HEK293 (cell line): ENCODE measurements around the gene ATAD1.

Experiments
- CTCF ChIA-PET: fragments of 350-600 bp; formaldehyde crosslinking; extraction: SDS; loops from one replicate; lab custom pipeline; 2021; ENCODE audit warnings: antibody characterized with exemption; lab: Yijun Ruan, JAX
- POLR2A ChIA-PET: fragments of 300-600 bp; formaldehyde crosslinking; extraction: SDS; loops from one replicate; lab custom pipeline; 2020; ENCODE audit warnings: antibody characterized with exemption, inconsistent platforms; lab: Yijun Ruan, JAX
- H3K27ac ChIP-seq: fragments of 200-500 bp; sonication (Bioruptor generic); 2 replicates; pipeline ENCODE4 v1.5.1; 2014; ENCODE audit warnings: low read depth, low read length, control low read depth, inconsistent platforms; ENCODE audit errors: extremely low read depth
- H3K36me3 ChIP-seq, 2 experiments: fragments of 200-500 bp in 1 of 2; sonication (Bioruptor generic) in 1 of 2; 1 replicate in 1 of 2; 2 replicates in 1 of 2; pipeline ENCODE4 v1.5.1; 2014 to 2017; ENCODE audit warnings: inconsistent platforms in 2 of 2, low read length in 2 of 2; ENCODE audit not compliant: control insufficient read depth in 2 of 2, insufficient read depth in 1 of 2
- H3K4me1 ChIP-seq: fragments of 200-500 bp; sonication (Bioruptor generic); 2 replicates; pipeline ENCODE4 v1.5.1; 2014; ENCODE audit warnings: mild to moderate bottlenecking, low read length, inconsistent platforms; ENCODE audit not compliant: control insufficient read depth, insufficient read depth
- H3K4me3 ChIP-seq: 2 replicates; pipeline ENCODE4 v1.5.1; 2011; ENCODE audit warnings: low read depth, mild to moderate bottlenecking, control low read depth, low read length, moderate library complexity
- H3K9me3 ChIP-seq: fragments of 200-500 bp; sonication (Bioruptor generic); 2 replicates; pipeline ENCODE4 v1.5.1; 2014; ENCODE audit warnings: low read depth, low read length, inconsistent platforms; ENCODE audit not compliant: control insufficient read depth, insufficient read depth
- BCL6B ChIP-seq: fragments of 450-650 bp; formaldehyde crosslinking; IDR thresholded peaks from 2 replicates; pipeline ENCODE4 v1.5.1; 2017; ENCODE audit warnings: missing biosample characterization, missing genetic modification characterization
- GLI2 ChIP-seq: fragments of 450-650 bp; formaldehyde crosslinking; IDR thresholded peaks from 2 replicates; pipeline ENCODE4; 2017; ENCODE audit warnings: missing biosample characterization, missing genetic modification characterization, low read depth, borderline replicate concordance
- INSM2 ChIP-seq: fragments of 450-650 bp; formaldehyde crosslinking; IDR thresholded peaks from 2 replicates; pipeline ENCODE4 v1.5.1; 2016; ENCODE audit warnings: missing biosample characterization, missing genetic modification characterization
- KLF9 ChIP-seq: fragments of 450-650 bp; formaldehyde crosslinking; IDR thresholded peaks from 2 replicates; pipeline ENCODE4 v1.5.1; 2016; ENCODE audit warnings: missing biosample characterization, missing genetic modification characterization, low read depth
- MEIS1 ChIP-seq: sonication (generic); formaldehyde crosslinking; IDR thresholded peaks from 2 replicates; pipeline ENCODE4 v1.8.1; 2022; ENCODE audit warnings: missing genetic modification reagents, mild to moderate bottlenecking, borderline replicate concordance
- OSR2 ChIP-seq: fragments of 450-650 bp; formaldehyde crosslinking; IDR thresholded peaks from 2 replicates; pipeline ENCODE4 v1.5.1; 2016; ENCODE audit warnings: missing biosample characterization, missing genetic modification characterization
- ZBTB7A ChIP-seq: fragments of 450-650 bp; formaldehyde crosslinking; IDR thresholded peaks from 2 replicates; pipeline ENCODE4 v1.5.1; 2016; ENCODE audit warnings: low read depth, missing biosample characterization, missing genetic modification characterization
- ZFHX2 ChIP-seq: fragments of 450-650 bp; formaldehyde crosslinking; conservative IDR thresholded peaks from 2 replicates; pipeline ENCODE4 v1.5.1; 2016; ENCODE audit warnings: missing biosample characterization, missing genetic modification characterization
- ZFP3 ChIP-seq: fragments of 450-650 bp; formaldehyde crosslinking; IDR thresholded peaks from 2 replicates; pipeline ENCODE4 v1.5.1; 2016; ENCODE audit warnings: low read depth, missing biosample characterization, missing genetic modification characterization
- ZFP69B ChIP-seq: fragments of 450-650 bp; formaldehyde crosslinking; IDR thresholded peaks from 2 replicates; pipeline ENCODE4 v1.5.1; 2016; ENCODE audit warnings: missing biosample characterization, missing genetic modification characterization
- ZNF16 ChIP-seq: fragments of 450-650 bp; formaldehyde crosslinking; IDR thresholded peaks from 2 replicates; pipeline ENCODE4 v1.5.1; 2016; ENCODE audit warnings: low read depth, missing biosample characterization, missing genetic modification characterization
- ZNF433 ChIP-seq: fragments of 450-650 bp; formaldehyde crosslinking; IDR thresholded peaks from 2 replicates; pipeline ENCODE4 v1.5.1; 2016; ENCODE audit warnings: missing biosample characterization, missing genetic modification characterization, low read depth
- ZNF549 ChIP-seq: fragments of 450-650 bp; IDR thresholded peaks from 2 replicates; pipeline ENCODE4 v1.5.1; 2018; ENCODE audit warnings: missing biosample characterization, missing genetic modification characterization, mild to moderate bottlenecking, inconsistent platforms, moderate library complexity
- ZNF558 ChIP-seq: fragments of 450-650 bp; formaldehyde crosslinking; IDR thresholded peaks from 2 replicates; pipeline ENCODE4 v1.5.1; 2016; ENCODE audit warnings: missing biosample characterization, missing genetic modification characterization
- ZNF580 ChIP-seq: fragments of 450-650 bp; formaldehyde crosslinking; IDR thresholded peaks from 2 replicates; pipeline ENCODE4 v1.5.1; 2016; ENCODE audit warnings: missing biosample characterization, missing genetic modification characterization
- ZNF585B ChIP-seq: fragments of 450-650 bp; formaldehyde crosslinking; IDR thresholded peaks from 2 replicates; pipeline ENCODE4 v1.5.1; 2016; ENCODE audit warnings: missing biosample characterization, missing genetic modification characterization
- ZNF596 ChIP-seq: fragments of 450-650 bp; IDR thresholded peaks from 2 replicates; pipeline ENCODE4 v1.5.0; 2018; ENCODE audit warnings: missing biosample characterization, mild to moderate bottlenecking, missing genetic modification characterization, moderate library complexity
- ZNF645 ChIP-seq: fragments of 450-650 bp; formaldehyde crosslinking; IDR thresholded peaks from 2 replicates; pipeline ENCODE4; 2016; ENCODE audit warnings: missing biosample characterization, missing genetic modification characterization
- ZNF658 ChIP-seq: fragments of 450-650 bp; formaldehyde crosslinking; IDR thresholded peaks from 2 replicates; pipeline ENCODE4; 2016; ENCODE audit warnings: missing biosample characterization, missing genetic modification characterization
- ZNF747 ChIP-seq: fragments of 450-650 bp; formaldehyde crosslinking; IDR thresholded peaks from 2 replicates; pipeline ENCODE4 v1.5.1; 2016; ENCODE audit warnings: missing biosample characterization, missing genetic modification characterization
- ZSCAN5A ChIP-seq: fragments of 450-650 bp; formaldehyde crosslinking; IDR thresholded peaks from 2 replicates; pipeline ENCODE4 v1.5.1; 2016; ENCODE audit warnings: missing biosample characterization, missing genetic modification characterization
- TF ChIP-seq, protein P1 (sequence below): fragments of 450-650 bp; IDR thresholded peaks from 2 replicates; pipeline ENCODE4 v1.5.1; 2018; ENCODE audit warnings: missing biosample characterization, mild to moderate bottlenecking, missing genetic modification characterization
- TF ChIP-seq, protein P2 (sequence below): fragments of 450-650 bp; formaldehyde crosslinking; IDR thresholded peaks from 2 replicates; pipeline ENCODE4 v1.5.1; 2016; ENCODE audit warnings: missing biosample characterization, missing genetic modification characterization

ATAD1 gene

GRCh38 chr10:87764072-87764934 is 53.7 kb downstream of the ATAD1 start (continued):
- TF ChIP-seq ZNF549 (tag by site-specific recombination), result no peak
- no peak for TF ChIP-seq ZNF658 (tag by site-specific recombination)
- no peak for TF ChIP-seq MEIS1
- no peak for TF ChIP-seq ZNF645
- no peak for TF ChIP-seq ZBTB7A (tag by site-specific recombination)
- no peak for TF ChIP-seq ZSCAN5A (tag by site-specific recombination)
- TF ChIP-seq, protein P1, sequence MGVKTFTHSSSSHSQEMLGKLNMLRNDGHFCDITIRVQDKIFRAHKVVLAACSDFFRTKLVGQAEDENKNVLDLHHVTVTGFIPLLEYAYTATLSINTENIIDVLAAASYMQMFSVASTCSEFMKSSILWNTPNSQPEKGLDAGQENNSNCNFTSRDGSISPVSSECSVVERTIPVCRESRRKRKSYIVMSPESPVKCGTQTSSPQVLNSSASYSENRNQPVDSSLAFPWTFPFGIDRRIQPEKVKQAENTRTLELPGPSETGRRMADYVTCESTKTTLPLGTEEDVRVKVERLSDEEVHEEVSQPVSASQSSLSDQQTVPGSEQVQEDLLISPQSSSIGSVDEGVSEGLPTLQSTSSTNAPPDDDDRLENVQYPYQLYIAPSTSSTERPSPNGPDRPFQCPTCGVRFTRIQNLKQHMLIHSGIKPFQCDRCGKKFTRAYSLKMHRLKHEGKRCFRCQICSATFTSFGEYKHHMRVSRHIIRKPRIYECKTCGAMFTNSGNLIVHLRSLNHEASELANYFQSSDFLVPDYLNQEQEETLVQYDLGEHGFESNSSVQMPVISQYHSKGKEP (tag by site-specific recombination), result no peak
- TF ChIP-seq, protein P2, sequence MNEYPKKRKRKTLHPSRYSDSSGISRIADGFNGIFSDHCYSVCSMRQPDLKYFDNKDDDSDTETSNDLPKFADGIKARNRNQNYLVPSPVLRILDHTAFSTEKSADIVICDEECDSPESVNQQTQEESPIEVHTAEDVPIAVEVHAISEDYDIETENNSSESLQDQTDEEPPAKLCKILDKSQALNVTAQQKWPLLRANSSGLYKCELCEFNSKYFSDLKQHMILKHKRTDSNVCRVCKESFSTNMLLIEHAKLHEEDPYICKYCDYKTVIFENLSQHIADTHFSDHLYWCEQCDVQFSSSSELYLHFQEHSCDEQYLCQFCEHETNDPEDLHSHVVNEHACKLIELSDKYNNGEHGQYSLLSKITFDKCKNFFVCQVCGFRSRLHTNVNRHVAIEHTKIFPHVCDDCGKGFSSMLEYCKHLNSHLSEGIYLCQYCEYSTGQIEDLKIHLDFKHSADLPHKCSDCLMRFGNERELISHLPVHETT (tag by site-specific recombination), result no peak

- ChIA-PET POLR2A (interaction anchor here (0.7 kb wide), 1 partner anchor 307 kb away, joined by 5 read pairs; no protein-coding TSS in a partner anchor), CTCF (interaction anchor here (0.6 to 1.4 kb wide), 2 partner anchors 9 to 29 kb away, joined by 4 to 7 read pairs; no protein-coding TSS in a partner anchor)
- Histone ChIP-seq H3K27ac (peak overlapping the region; percentile 21; the same call in 1 of the 2 replicates), H3K36me3 (peaks cover 13 to 21% of the 10 kb centered on the region in 2 experiments), H3K4me3 (no peak overlapping the region), H3K4me1 (peaks cover 24% of the 10 kb centered on the region), H3K9me3 (no peaks in the 10 kb centered on the region)
- TF ChIP-seq ZFP3 (tag by site-specific recombination) (no peak), ZNF580 (peak; percentile 53; the same call in 1 of the 2 replicates), KLF9 (tag by site-specific recombination) (no peak), ZNF596 (tag by site-specific recombination) (no peak), GLI2 (tag by site-specific recombination) (peak; percentile 38; the same call in 1 of the 2 replicates), ZNF433 (tag by site-specific recombination) (no peak), ZFHX2 (tag by site-specific recombination) (no peak), INSM2 (peak; percentile 76), BCL6B (tag by site-specific recombination) (no peak), ZNF558 (no peak), ZNF747 (tag by site-specific recombination) (no peak), ZFP69B (tag by site-specific recombination) (peak; percentile 12; the same call in 1 of the 2 replicates), ZNF585B (no peak), ZNF16 (tag by site-specific recombination) (no peak), OSR2 (tag by site-specific recombination) (peak; percentile 67; the same call in 1 of the 2 replicates)
- TF ChIP-seq, protein P1 (tag by site-specific recombination), result peak; percentile 64; the same call in 1 of the 2 replicates
Measured at GRCh38 chr10:87763086-87763861, 54.8 kb downstream of the ATAD1 start.
